Measurements from ENCODE around the gene DPF1.

DNA sequence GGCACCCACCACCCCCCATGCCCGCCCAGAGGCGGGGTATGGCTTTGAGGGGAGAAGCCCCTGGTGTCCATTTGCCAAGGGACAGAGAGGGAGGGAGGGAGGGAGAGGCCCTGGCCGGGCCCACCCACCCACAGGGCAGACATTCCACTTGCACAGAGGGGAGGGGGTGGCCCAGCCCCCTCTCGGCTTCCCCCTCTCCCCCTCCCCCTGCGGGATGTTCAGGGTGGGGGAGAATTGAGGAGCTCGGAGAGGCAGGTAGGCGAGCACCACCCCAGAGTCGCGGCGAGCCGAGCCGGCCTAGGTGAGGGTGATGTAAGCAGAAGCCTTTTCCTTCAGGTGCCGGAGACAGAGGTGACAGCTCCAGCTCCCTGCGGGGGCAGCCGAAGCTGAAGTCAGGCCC, 12.3 kb downstream of the DPF1 start:
- no peak for TF ChIP-seq POLR2A (IDR thresholded peaks at IDR 0.05)
- TF ChIP-seq, protein P1, sequence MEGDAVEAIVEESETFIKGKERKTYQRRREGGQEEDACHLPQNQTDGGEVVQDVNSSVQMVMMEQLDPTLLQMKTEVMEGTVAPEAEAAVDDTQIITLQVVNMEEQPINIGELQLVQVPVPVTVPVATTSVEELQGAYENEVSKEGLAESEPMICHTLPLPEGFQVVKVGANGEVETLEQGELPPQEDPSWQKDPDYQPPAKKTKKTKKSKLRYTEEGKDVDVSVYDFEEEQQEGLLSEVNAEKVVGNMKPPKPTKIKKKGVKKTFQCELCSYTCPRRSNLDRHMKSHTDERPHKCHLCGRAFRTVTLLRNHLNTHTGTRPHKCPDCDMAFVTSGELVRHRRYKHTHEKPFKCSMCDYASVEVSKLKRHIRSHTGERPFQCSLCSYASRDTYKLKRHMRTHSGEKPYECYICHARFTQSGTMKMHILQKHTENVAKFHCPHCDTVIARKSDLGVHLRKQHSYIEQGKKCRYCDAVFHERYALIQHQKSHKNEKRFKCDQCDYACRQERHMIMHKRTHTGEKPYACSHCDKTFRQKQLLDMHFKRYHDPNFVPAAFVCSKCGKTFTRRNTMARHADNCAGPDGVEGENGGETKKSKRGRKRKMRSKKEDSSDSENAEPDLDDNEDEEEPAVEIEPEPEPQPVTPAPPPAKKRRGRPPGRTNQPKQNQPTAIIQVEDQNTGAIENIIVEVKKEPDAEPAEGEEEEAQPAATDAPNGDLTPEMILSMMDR (IDR thresholded peaks at IDR 0.05): no peak

Data from body of pancreas (tissue), 4 donors.